Prostate gland (tissue), 2 donors: ENCODE measurements around the gene ERBB2. TPM values are rescaled to one million over a fixed set of nuclear protein-coding genes. Genes with fewer than 3 reads are reported as not detected.

Experiments used
- DNase-seq: peaks from one replicate; pipeline ENCODE4 v3.0.0-alpha.2; 2019; ENCODE audit warnings: low spot score
- H3K27ac ChIP-seq, 2 donors: fragments of 200-600 bp; sonication (generic); 2 replicates each; pipeline ENCODE4 v1.5.1; 2017 to 2019
- H3K27me3 ChIP-seq: fragments of 200-600 bp; sonication (generic); replicated peaks from 2 replicates; pipeline ENCODE4 v1.5.1; 2019; ENCODE audit not compliant: insufficient read depth
- H3K36me3 ChIP-seq, 2 donors: fragments of 200-600 bp; sonication (generic); 1 replicate in 1 of 2; 2 replicates in 1 of 2; pipeline versions ENCODE4 v1.5.1 to v1.8.1; 2017 to 2019
- H3K4me1 ChIP-seq: fragments of 200-600 bp; sonication (generic); replicated peaks from 2 replicates; pipeline ENCODE4 v1.5.1; 2019
- H3K4me3 ChIP-seq, 2 donors: fragments of 200-600 bp; sonication (generic); 2 replicates each; pipeline ENCODE4 v1.5.1; 2017 to 2019
- H3K9me3 ChIP-seq: fragments of 200-600 bp; sonication (generic); 2 replicates; pipeline ENCODE4 v1.5.1; 2017
- CTCF ChIP-seq, 4 experiments: fragments of 200-600 bp in 2 of 4; fragments of 450-650 bp in 2 of 4; sonication (generic) in 2 of 4; IDR thresholded peaks; 1 replicate in 3 of 4; 2 replicates in 1 of 4; pipeline ENCODE4 v1.5.1; 2016 to 2019; ENCODE audit warnings: antibody characterized with exemption in 4 of 4, mild to moderate bottlenecking in 2 of 4, moderate library complexity in 2 of 4
- POLR2A ChIP-seq: fragments of 450-650 bp; IDR thresholded peaks from one replicate; pipeline ENCODE4 v1.6.1; 2016; ENCODE audit warnings: antibody characterized with exemption, mild to moderate bottlenecking
- POLR2AphosphoS5 ChIP-seq: sonication (generic); formaldehyde crosslinking; IDR thresholded peaks from one replicate; pipeline ENCODE4 v1.6.1; 2017; ENCODE audit warnings: antibody characterized with exemption
- WGBS: methylation state at CpG from one replicate; pipeline ENCODE4 v1.1.5; 2018; 5-methylcytosine and 5-hydroxymethylcytosine counted together
- intact Hi-C: fragments of 100-400 bp; cut with DNase I; formaldehyde crosslinking; loops from one replicate; pipeline ENCODE4 v1.14.2; 2022
- total RNA-seq, 2 donors: library from RNA; depleted of rRNA; stranded (reverse); fragments of >200 nt; gene quantifications; one replicate each; pipeline ENCODE4 v1.1.0, GENCODE V29; 2016

The ERBB2 gene
- total RNA-seq, 2 donors from 2014 or later = 112 to 172 TPM

GRCh38 chr17:39715375-39716072 is 15.7 kb downstream of the ERBB2 start:
- DNase-seq = no peak
- peak overlapping the region; percentile 82 to 88 for H3K27ac ChIP-seq
- peaks cover 15% of the 10 kb centered on the region for H3K4me1 ChIP-seq
- intact Hi-C loops = no loop called here
- H3K36me3 ChIP-seq = peaks cover 6 to 9% of the 10 kb centered on the region in 2 donors
- no peaks in the 10 kb centered on the region for H3K27me3 ChIP-seq
- WGBS = 85% methylated on average over 18 of the region's 18 CpGs
- no peaks in the 10 kb centered on the region for H3K9me3 ChIP-seq
- H3K4me3 ChIP-seq = no peak overlapping the region
- TF ChIP-seq CTCF (IDR thresholded peaks at IDR 0.05) = no peak
- TF ChIP-seq POLR2AphosphoS5 = no peak

- H3K27me3 ChIP-seq = no peaks in the 10 kb centered on the region
- peaks cover 5 to 8% of the 10 kb centered on the region in 2 donors for H3K36me3 ChIP-seq
- intact Hi-C loops = no loop called here
- no peaks in the 10 kb centered on the region for H3K9me3 ChIP-seq
- peak overlapping the region; percentile 82 to 88 for H3K27ac ChIP-seq
- 55% methylated on average over 13 of the region's 15 CpGs for WGBS
- H3K4me3 ChIP-seq = no peak overlapping the region
- DNase-seq = no peak
- TF ChIP-seq POLR2AphosphoS5 (no peak), POLR2A (no peak), CTCF (IDR thresholded peaks at IDR 0.05) (no peak)
- peaks cover 15% of the 10 kb centered on the region for H3K4me1 ChIP-seq
Measured at GRCh38 chr17:39716073-39716818, 16.4 kb downstream of the ERBB2 start.

GRCh38 chr17:39716879-39717536 is 17.1 kb downstream of the ERBB2 start:
- no peak for TF ChIP-seq CTCF (IDR thresholded peaks at IDR 0.05)
- TF ChIP-seq POLR2AphosphoS5 = peak; percentile 88
- Histone ChIP-seq H3K36me3 (peaks cover under 1 to 2% of the 10 kb centered on the region in 2 donors), H3K4me1 (peaks cover 15% of the 10 kb centered on the region), H3K9me3 (no peaks in the 10 kb centered on the region), H3K4me3 (no peak overlapping the region), H3K27ac (peak overlapping the region; percentile 82 to 88), H3K27me3 (no peaks in the 10 kb centered on the region)
- 61% methylated on average over 11 of the region's 11 CpGs for WGBS
- intact Hi-C loops = no loop called here
- peak; percentile 81 for DNase-seq

- no peak for DNase-seq
- intact Hi-C loops = no loop called here
- peak overlapping the region in 1 of 2 donors; percentile 82 for H3K27ac ChIP-seq
Measured at GRCh38 chr17:39717660-39718059, 17.8 kb downstream of the ERBB2 start.

More at GRCh38 chr17:39717660-39718059, 17.8 kb downstream of the ERBB2 start:
- Histone ChIP-seq H3K4me1 (peaks cover 15% of the 10 kb centered on the region), H3K27me3 (no peaks in the 10 kb centered on the region), H3K36me3 (no peaks in the 10 kb centered on the region), H3K9me3 (no peaks in the 10 kb centered on the region), H3K4me3 (no peak overlapping the region)
- WGBS = 83% methylated on average over 6 of the region's 6 CpGs
- TF ChIP-seq POLR2AphosphoS5 (no peak), POLR2A (no peak), CTCF (IDR thresholded peaks at IDR 0.05) (no peak)
